ENCODE data around the gene METTL23.
"Not testable (repeated sequence)": the region's sequence is repeated elsewhere in the genome, so short reads cannot be mapped to it uniquely, and the experiment has no call there.

DNA sequence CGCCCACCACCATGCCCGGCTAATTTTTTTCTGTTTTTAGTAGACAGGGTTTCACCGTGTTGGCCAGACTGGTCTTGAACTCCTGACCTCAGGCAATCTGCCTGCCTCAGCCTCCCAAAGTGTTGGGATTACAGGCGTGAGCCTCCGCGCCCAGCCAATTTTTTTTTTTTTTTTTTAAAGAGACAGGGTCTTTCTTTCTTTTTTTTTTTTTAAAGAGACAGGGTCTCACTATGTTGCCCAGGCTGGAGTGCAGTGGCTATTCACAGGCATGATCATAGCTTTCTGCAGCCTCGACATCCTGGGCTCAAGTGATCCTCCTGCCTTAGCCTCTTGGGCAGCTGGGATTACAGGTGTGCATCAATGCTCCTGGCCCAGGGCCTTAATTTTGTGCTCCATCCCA is 14.3 kb upstream of the METTL23 start:
- TF ChIP-seq CTCF (IDR thresholded peaks at IDR 0.05; ENCODE audit: extremely low read depth in 1 of 2, insufficient read depth in 1 of 2, low read depth in 1 of 2, low read length in 2 of 2); POLR2AphosphoS5 (IDR thresholded peaks at IDR 0.05; ENCODE audit: insufficient read depth, low read depth, low read length); POLR2A (IDR thresholded peaks at IDR 0.05; ENCODE audit: low read depth, low read length); EZH2 (IDR thresholded peaks at IDR 0.05; ENCODE audit: borderline replicate concordance, low read depth, low read length, severe bottlenecking): not testable (repeated sequence)

Data from endothelial cell of umbilical vein (primary cell).